MM.1S (cell line): ENCODE measurements around the gene ANKS6.

Experiments used
- DNase-seq: peaks from one replicate; pipeline ENCODE4 v3.0.0-alpha.2; 2015
- H2AFZ ChIP-seq: fragments of 300-600 bp; sonication (generic); 2 replicates; pipeline ENCODE4 v1.6.0; 2016; ENCODE audit warnings: antibody characterized with exemption, low read length
- H3F3A ChIP-seq: fragments of 300-600 bp; sonication (generic); 2 replicates; pipeline ENCODE4 v1.6.1; 2016; ENCODE audit warnings: mild to moderate bottlenecking, antibody characterized with exemption, low read length, moderate library complexity, mixed read lengths; ENCODE audit not compliant: insufficient read depth
- H3K27ac ChIP-seq: fragments of 300-600 bp; sonication (generic); 2 replicates; pipeline ENCODE4 v1.5.1; 2016; ENCODE audit warnings: mild to moderate bottlenecking, low read length
- H3K27me3 ChIP-seq: fragments of 300-600 bp; sonication (generic); replicated peaks from 2 replicates; pipeline ENCODE4 v1.6.0; 2016; ENCODE audit warnings: low read length; ENCODE audit not compliant: insufficient read depth
- H3K36me3 ChIP-seq: fragments of 300-600 bp; sonication (generic); replicated peaks from 2 replicates; pipeline ENCODE4 v1.6.1; 2016; ENCODE audit warnings: mild to moderate bottlenecking, low read length, mixed read lengths; ENCODE audit not compliant: insufficient read depth
- H3K4me1 ChIP-seq: fragments of 300-600 bp; sonication (generic); 2 replicates; pipeline ENCODE4 v1.6.1; 2016; ENCODE audit warnings: low read length, mixed read lengths
- H3K4me2 ChIP-seq: fragments of 300-600 bp; sonication (generic); 2 replicates; pipeline ENCODE4 v1.6.0; 2016; ENCODE audit warnings: low read depth, low read length
- H3K4me3 ChIP-seq: fragments of 300-600 bp; sonication (generic); 2 replicates; pipeline ENCODE4 v1.5.1; 2016; ENCODE audit warnings: low read length, mixed read lengths
- H3K79me2 ChIP-seq: fragments of 300-600 bp; sonication (generic); 2 replicates; pipeline ENCODE4 v1.6.1; 2016; ENCODE audit warnings: mixed run types, low read length, mixed read lengths
- H3K9ac ChIP-seq: fragments of 300-600 bp; sonication (generic); 2 replicates; pipeline ENCODE4 v1.6.1; 2016; ENCODE audit warnings: low read length, mixed read lengths
- H3K9me2 ChIP-seq: fragments of 300-600 bp; sonication (generic); replicated peaks from 2 replicates; pipeline ENCODE4 v1.6.1; 2016; ENCODE audit warnings: mild to moderate bottlenecking, low read length, mixed read lengths; ENCODE audit not compliant: insufficient read depth
- H3K9me3 ChIP-seq: fragments of 300-600 bp; sonication (generic); replicated peaks from 2 replicates; pipeline ENCODE4 v1.6.1; 2016; ENCODE audit warnings: mild to moderate bottlenecking, low read length, mixed read lengths; ENCODE audit not compliant: insufficient read depth
- H4K20me1 ChIP-seq: fragments of 300-600 bp; sonication (generic); 2 replicates; pipeline ENCODE4 v1.6.1; 2016; ENCODE audit warnings: mild to moderate bottlenecking, low read length, moderate library complexity, mixed read lengths; ENCODE audit not compliant: insufficient read depth
- CTCF ChIP-seq: fragments of 300-600 bp; sonication (generic); IDR thresholded peaks from 2 replicates; pipeline ENCODE4 v1.5.1; 2016; ENCODE audit warnings: antibody characterized with exemption, low read length, mixed read lengths
- EZH2 ChIP-seq: fragments of 300-600 bp; sonication (generic); optimal IDR thresholded peaks from 2 replicates; pipeline ENCODE3; 2017; ENCODE audit warnings: low read depth, mild to moderate bottlenecking, antibody characterized with exemption, low read length, mixed read lengths
- EZH2phosphoT487 ChIP-seq: fragments of 300-600 bp; sonication (generic); IDR thresholded peaks from 2 replicates; pipeline ENCODE4 v1.6.1; 2018; ENCODE audit warnings: antibody characterized with exemption, low read length

Gene ANKS6

GRCh38 chr9:98706651-98707165 is 89.6 kb downstream of the ANKS6 start:
- H3F3A ChIP-seq = no peaks in the 10 kb centered on the region
- H2AFZ ChIP-seq = no peak overlapping the region
- H3K9ac ChIP-seq = no peak overlapping the region
- no peak for DNase-seq
- no peak overlapping the region for H3K4me2 ChIP-seq
- TF ChIP-seq EZH2 (no peak), EZH2phosphoT487 (no peak), CTCF (no peak)
- H3K27me3 ChIP-seq = no peaks in the 10 kb centered on the region
- no peak overlapping the region for H3K27ac ChIP-seq
- H3K9me3 ChIP-seq = no peaks in the 10 kb centered on the region
- H3K36me3 ChIP-seq = no peaks in the 10 kb centered on the region
- H3K9me2 ChIP-seq = no peaks in the 10 kb centered on the region
- H3K4me1 ChIP-seq = no peaks in the 10 kb centered on the region
- no peak overlapping the region for H3K4me3 ChIP-seq
- H4K20me1 ChIP-seq = no peaks in the 10 kb centered on the region
- H3K79me2 ChIP-seq = no peaks in the 10 kb centered on the region

GRCh38 chr9:98702835-98703380 is 93.4 kb downstream of the ANKS6 start:
- Histone ChIP-seq H3K9me2 (no peaks in the 10 kb centered on the region), H3K4me2 (no peak overlapping the region), H3K4me1 (no peaks in the 10 kb centered on the region), H2AFZ (no peak overlapping the region), H3K9me3 (no peaks in the 10 kb centered on the region), H3K4me3 (no peak overlapping the region), H4K20me1 (no peaks in the 10 kb centered on the region), H3K27ac (no peak overlapping the region), H3K36me3 (no peaks in the 10 kb centered on the region), H3K27me3 (no peaks in the 10 kb centered on the region), H3K9ac (no peak overlapping the region), H3K79me2 (no peaks in the 10 kb centered on the region), H3F3A (no peaks in the 10 kb centered on the region)
- DNase-seq = no peak
- TF ChIP-seq EZH2phosphoT487 (no peak), EZH2 (no peak), CTCF (no peak)

DNA sequence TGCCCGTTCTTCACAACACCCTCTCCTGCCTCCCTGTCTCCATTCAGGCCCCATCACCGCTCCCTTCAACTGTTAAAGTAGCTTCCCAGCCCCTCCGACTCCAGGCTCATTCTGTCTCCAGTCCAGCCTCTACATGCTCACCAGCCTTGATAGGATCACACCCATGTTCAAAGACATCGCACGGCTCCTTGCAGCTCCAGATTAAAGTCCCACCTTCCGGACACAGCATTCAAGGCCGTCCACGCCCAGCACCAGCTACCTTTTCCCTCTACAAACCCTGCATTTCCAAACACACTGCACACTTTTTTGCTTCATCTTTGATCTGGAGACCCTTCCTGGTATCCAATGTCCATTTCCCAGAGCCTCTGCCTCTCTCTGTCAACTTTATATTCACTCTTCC is 94.0 kb downstream of the ANKS6 start:
- H3K79me2 ChIP-seq = no peaks in the 10 kb centered on the region
- no peak overlapping the region for H3K27ac ChIP-seq
- H2AFZ ChIP-seq = no peak overlapping the region
- no peaks in the 10 kb centered on the region for H3K4me1 ChIP-seq
- H3K9me2 ChIP-seq = no peaks in the 10 kb centered on the region
- no peaks in the 10 kb centered on the region for H3F3A ChIP-seq
- DNase-seq = no peak
- H3K36me3 ChIP-seq = no peaks in the 10 kb centered on the region
- no peaks in the 10 kb centered on the region for H3K9me3 ChIP-seq
- no peaks in the 10 kb centered on the region for H3K27me3 ChIP-seq
- no peak overlapping the region for H3K9ac ChIP-seq
- TF ChIP-seq CTCF (no peak), EZH2 (no peak), EZH2phosphoT487 (no peak)
- no peaks in the 10 kb centered on the region for H4K20me1 ChIP-seq
- no peak overlapping the region for H3K4me2 ChIP-seq
- no peak overlapping the region for H3K4me3 ChIP-seq
